Measurements from ENCODE around the gene APOBEC3B. TPM values are rescaled to one million over a fixed set of nuclear protein-coding genes. Genes with fewer than 3 reads are reported as not detected.
A peak's percentile ranks its signal among the peaks of the same experiment; 100 is the strongest.
"Not testable (repeated sequence)": the region's sequence is repeated elsewhere in the genome, so short reads cannot be mapped to it uniquely, and the experiment has no call there.

APOBEC3B gene
- total RNA-seq, 2 experiments from 2014 or later: 43.9 to 44.3 TPM

DNA sequence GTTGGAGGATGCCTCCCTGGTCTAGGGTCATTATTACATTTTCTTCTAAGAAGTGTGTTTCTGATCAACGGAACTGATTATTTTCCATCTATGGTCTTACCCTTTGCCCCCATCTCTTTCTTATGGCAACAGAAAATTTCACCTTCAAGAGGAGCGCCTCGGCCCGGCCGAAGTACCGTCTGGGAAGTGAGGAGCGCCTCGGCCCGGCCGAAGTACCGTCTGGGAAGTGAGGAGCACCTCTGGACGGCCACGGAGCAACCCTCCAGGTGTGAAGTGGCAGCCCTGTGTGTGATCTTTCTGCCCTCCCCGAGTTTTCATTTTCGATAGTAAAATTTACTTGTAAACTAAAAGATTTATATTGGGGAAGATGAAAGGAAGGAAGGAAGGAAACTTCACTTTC lies 28.8 kb downstream of the APOBEC3B start:
- intact Hi-C loops (cut with micrococcal nuclease): loop anchor here (5.0 kb wide), 1 partner anchor 306 kb away; the partner anchor contains the start of gene RPL3
- ChIA-PET CTCF (interaction anchor here (0.9 kb wide), 1 partner anchor 142 kb away, joined by 3 read pairs; no protein-coding TSS in a partner anchor), POLR2A (no interaction called here)
- Mint-ChIP-seq H3K27ac (no peak overlapping the region), H3K27me3 (no peaks in the 10 kb centered on the region), H3K36me3 (peaks cover 5% of the 10 kb centered on the region), H3K4me3 (no peak overlapping the region), H3K9me3 (no peaks in the 10 kb centered on the region), H3K4me1 (ENCODE audit: low read depth) (peaks cover 32% of the 10 kb centered on the region)
- DNase-seq: no peak

- no peak for DNase-seq
- peak overlapping the region; percentile 42 for H3K4me3 Mint-ChIP-seq
- H3K4me1 Mint-ChIP-seq (ENCODE audit: low read depth): peaks cover 41% of the 10 kb centered on the region
- CTCF ChIA-PET: interaction anchor here (0.6 to 1.9 kb wide), 5 partner anchors 9 to 204 kb away, joined by 3 to 8 read pairs (median 4); partner anchors contain the start of gene NPTXR
- no peaks in the 10 kb centered on the region for H3K27me3 Mint-ChIP-seq
- intact Hi-C loops (cut with micrococcal nuclease): loop anchor here (5.0 kb wide), 1 partner anchor 304 kb away; the partner anchor contains the start of gene RPL3
- POLR2A ChIA-PET: no interaction called here
- H3K9me3 Mint-ChIP-seq: no peaks in the 10 kb centered on the region
- peak overlapping the region; percentile 15 for H3K27ac Mint-ChIP-seq
- peaks cover 9% of the 10 kb centered on the region for H3K36me3 Mint-ChIP-seq
Measured at GRCh38 chr22:39012533-39013511, 30.7 kb downstream of the APOBEC3B start.

- peak overlapping the region; percentile 96 for H3K27ac Mint-ChIP-seq
- CTCF ChIA-PET: interaction anchor here (0.6 to 1.9 kb wide), 4 partner anchors 10 to 203 kb away, joined by 3 to 8 read pairs (median 5); partner anchors contain the start of gene NPTXR
- POLR2A ChIA-PET, H3K27me3 Mint-ChIP-seq, DNase-seq, H3K9me3 Mint-ChIP-seq: not testable (repeated sequence)
- H3K4me1 Mint-ChIP-seq (ENCODE audit: low read depth): peaks cover 44% of the 10 kb centered on the region
- intact Hi-C loops (cut with micrococcal nuclease): loop anchor here (5.0 kb wide), 1 partner anchor 304 kb away; the partner anchor contains the start of gene RPL3
- peaks cover 15% of the 10 kb centered on the region for H3K36me3 Mint-ChIP-seq
- H3K4me3 Mint-ChIP-seq: peak overlapping the region; percentile 97
Measured at GRCh38 chr22:39013561-39013941, 31.4 kb downstream of the APOBEC3B start.

DNA sequence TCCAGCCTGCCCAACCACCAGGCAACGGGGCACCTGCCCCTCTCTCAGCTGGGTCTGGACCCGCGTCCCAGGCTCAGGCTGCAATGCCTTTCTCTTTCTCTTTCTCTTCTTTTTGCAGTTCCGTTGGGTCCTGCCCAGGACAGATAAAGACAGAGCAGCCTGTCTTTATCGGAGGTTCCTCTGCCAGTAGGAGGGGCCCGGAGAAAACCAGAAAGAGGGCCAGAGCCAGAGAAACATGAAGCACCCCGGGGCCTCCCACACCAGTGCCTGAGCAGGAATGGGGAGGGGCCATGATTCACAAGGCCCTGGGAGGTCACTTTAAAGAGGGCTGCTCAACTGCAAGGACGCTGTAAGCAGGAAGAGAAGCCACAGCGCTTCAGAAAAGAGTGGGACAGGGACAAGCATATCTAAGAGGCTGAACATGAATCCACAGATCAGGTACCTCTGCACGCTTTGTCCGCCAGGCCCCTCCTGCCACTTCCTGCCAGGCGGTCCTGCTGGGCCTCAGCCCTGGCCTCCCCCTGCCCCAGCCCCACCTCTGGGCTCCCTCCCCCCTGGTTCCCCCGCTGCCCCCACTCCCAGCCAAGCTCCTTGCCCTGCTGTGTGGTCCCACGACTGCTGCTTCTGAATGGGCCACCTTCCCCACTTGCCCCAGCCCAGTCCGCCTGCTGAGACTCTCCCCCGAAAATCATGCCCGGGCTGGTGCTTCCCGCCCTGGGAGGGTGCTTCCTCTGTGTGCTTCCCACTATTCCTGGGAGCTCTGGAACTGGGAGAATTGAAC lies 32.0 kb downstream of the APOBEC3B start, which contains the start of gene APOBEC3C:
Gene APOBEC3C, plus strand, starts transcription at position 316 of the 781 bp plus-strand sequence. Its CDS starts 106 bp downstream, at position 422.
- intact Hi-C loops (cut with micrococcal nuclease): loop anchor here (1.0 to 5.0 kb wide), 3 partner anchors 76 to 303 kb away; partner anchors contain the start of gene RPL3
- H3K4me3 Mint-ChIP-seq: peak within 1 kb of the TSS; percentile 97
- ChIA-PET POLR2A (no interaction called here), CTCF (interaction anchor here (0.6 to 1.9 kb wide), 6 partner anchors 11 to 203 kb away, joined by 3 to 10 read pairs (median 5); no protein-coding TSS in a partner anchor)
- peak; percentile 92 for DNase-seq
- H3K36me3 Mint-ChIP-seq: peaks cover 17% of the 10 kb centered on the region
- H3K4me1 Mint-ChIP-seq (ENCODE audit: low read depth): peaks cover 48% of the 10 kb centered on the region
- H3K27me3 Mint-ChIP-seq: no peaks in the 10 kb centered on the region
- H3K9me3 Mint-ChIP-seq: no peaks in the 10 kb centered on the region
- peak within 1 kb of the TSS; percentile 96 for H3K27ac Mint-ChIP-seq

DNA sequence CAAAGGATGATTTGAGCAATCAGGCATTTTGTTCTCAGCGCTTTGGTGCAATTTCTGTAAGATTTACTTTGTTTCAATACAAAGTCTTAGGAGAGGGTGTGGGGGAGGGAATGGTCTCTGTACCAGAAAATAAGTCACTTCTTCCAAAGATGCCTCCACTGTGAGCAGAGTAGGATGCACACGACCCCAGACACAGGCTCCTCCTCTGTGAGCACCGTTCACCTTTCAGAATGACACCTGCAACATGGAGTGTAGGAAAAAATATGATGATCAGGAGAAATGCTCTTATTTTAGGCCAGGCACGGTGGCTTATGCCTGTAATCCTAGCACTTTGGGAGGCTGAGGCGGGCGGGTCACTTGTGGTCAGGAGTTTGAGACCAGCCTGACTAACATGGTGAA lies 32.6 kb downstream of the APOBEC3B start:
- POLR2A ChIA-PET, H3K27me3 Mint-ChIP-seq, H3K9me3 Mint-ChIP-seq: not testable (repeated sequence)
- H3K27ac Mint-ChIP-seq: peak overlapping the region; percentile 96
- H3K4me1 Mint-ChIP-seq (ENCODE audit: low read depth): peaks cover 50% of the 10 kb centered on the region
- peak; percentile 50 for DNase-seq
- CTCF ChIA-PET: interaction anchor here (0.7 to 1.8 kb wide), 4 partner anchors 105 to 153 kb away, joined by 3 to 10 read pairs (median 5); no protein-coding TSS in a partner anchor
- H3K4me3 Mint-ChIP-seq: peak overlapping the region; percentile 97
- intact Hi-C loops (cut with micrococcal nuclease): loop anchor here (1.0 to 5.0 kb wide), 3 partner anchors 76 to 303 kb away; partner anchors contain the start of gene RPL3
- H3K36me3 Mint-ChIP-seq: peaks cover 20% of the 10 kb centered on the region

DNA sequence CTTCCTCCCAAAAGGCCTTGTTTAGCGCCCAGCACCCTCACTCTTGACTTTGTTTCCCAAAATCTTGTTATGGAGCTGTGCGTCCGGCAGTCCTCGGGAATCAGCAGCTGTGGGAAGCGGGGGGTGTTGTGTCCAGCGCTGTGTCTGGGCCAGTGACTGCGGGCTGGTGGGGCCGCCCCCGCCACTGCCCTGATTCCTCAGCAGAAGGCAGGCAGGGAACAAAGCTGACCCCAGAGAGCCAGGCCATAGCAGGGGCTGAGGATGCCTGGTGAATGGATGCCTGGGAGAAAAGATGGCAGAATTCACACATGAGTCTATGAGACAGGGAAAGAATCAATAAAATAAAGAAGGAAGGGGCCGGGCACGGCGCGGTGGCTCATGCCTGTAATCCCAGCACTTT lies 34.4 kb downstream of the APOBEC3B start:
- DNase-seq: no peak
- Mint-ChIP-seq H3K27ac (peak overlapping the region; percentile 57), H3K9me3 (no peaks in the 10 kb centered on the region), H3K36me3 (peaks cover 27% of the 10 kb centered on the region), H3K4me3 (no peak overlapping the region), H3K27me3 (no peaks in the 10 kb centered on the region), H3K4me1 (ENCODE audit: low read depth) (peaks cover 51% of the 10 kb centered on the region)
- intact Hi-C loops (cut with micrococcal nuclease): no loop called here
- ChIA-PET CTCF (no interaction called here), POLR2A (no interaction called here)

- Mint-ChIP-seq H3K36me3 (peaks cover 39% of the 10 kb centered on the region), H3K4me1 (ENCODE audit: low read depth) (peaks cover 46% of the 10 kb centered on the region), H3K27me3 (no peaks in the 10 kb centered on the region), H3K9me3 (no peaks in the 10 kb centered on the region), H3K4me3 (no peak overlapping the region), H3K27ac (peak overlapping the region; percentile 47)
- ChIA-PET POLR2A (interaction anchor here (0.5 kb wide), 1 partner anchor 26 kb away, joined by 4 read pairs; no protein-coding TSS in a partner anchor), CTCF (interaction anchor here (0.8 kb wide), 1 partner anchor 118 kb away, joined by 3 read pairs; no protein-coding TSS in a partner anchor)
- no peak for DNase-seq
- intact Hi-C loops (cut with micrococcal nuclease): no loop called here
Measured at GRCh38 chr22:39017596-39018365, 35.6 kb downstream of the APOBEC3B start.

- Mint-ChIP-seq H3K27ac (peak overlapping the region; percentile 97), H3K4me1 (ENCODE audit: low read depth) (peaks cover 53% of the 10 kb centered on the region), H3K36me3 (peaks cover 49% of the 10 kb centered on the region), H3K4me3 (peak overlapping the region; percentile 60)
- H3K27me3 Mint-ChIP-seq; DNase-seq; POLR2A ChIA-PET; intact Hi-C loops (cut with micrococcal nuclease); H3K9me3 Mint-ChIP-seq: not testable (repeated sequence)
- CTCF ChIA-PET: interaction anchor here (3.8 kb wide), 1 partner anchor 17 kb away, joined by 19 read pairs; no protein-coding TSS in a partner anchor
Measured at GRCh38 chr22:39020021-39020651, 38.0 kb downstream of the APOBEC3B start.

GRCh38 chr22:39021552-39022250 lies 39.6 kb downstream of the APOBEC3B start:
- intact Hi-C loops (cut with micrococcal nuclease): no loop called here
- DNase-seq: no peak
- Mint-ChIP-seq H3K36me3 (peaks cover 51% of the 10 kb centered on the region), H3K4me3 (peak overlapping the region; percentile 90), H3K27me3 (no peaks in the 10 kb centered on the region), H3K4me1 (ENCODE audit: low read depth) (peaks cover 59% of the 10 kb centered on the region), H3K27ac (peak overlapping the region; percentile 97), H3K9me3 (no peaks in the 10 kb centered on the region)
- POLR2A ChIA-PET: interaction anchor here (1.4 kb wide), 1 partner anchor 128 kb away, joined by 4 read pairs; no protein-coding TSS in a partner anchor
- CTCF ChIA-PET: interaction anchor here (0.9 to 3.8 kb wide), 3 partner anchors 18 to 152 kb away, joined by 3 to 19 read pairs (median 4); no protein-coding TSS in a partner anchor
